CD4-positive, alpha-beta T cell (primary cell): ENCODE results near the gene MTUS2. TPM values are rescaled to one million over a fixed set of nuclear protein-coding genes. Genes with fewer than 3 reads are reported as not detected.

Source experiments
- ATAC-seq: fragments of 200-7000 bp; cut with Tn5 transposase; one replicate; pipeline ENCODE4 v1.10.0; 2022; ENCODE audit warnings: mild to moderate bottlenecking; ENCODE audit not compliant: poor library complexity
- CTCF ChIA-PET: fragments of 350-600 bp; sonication (Branson Sonifier 250); formaldehyde crosslinking; loops from one replicate; lab custom pipeline; 2021; ENCODE audit warnings: antibody characterized with exemption, inconsistent platforms; lab: Charles Lee
- POLR2A ChIA-PET: fragments of 350-600 bp; sonication (Branson Sonifier 250); formaldehyde crosslinking; loops from one replicate; lab custom pipeline; 2021; ENCODE audit warnings: antibody characterized with exemption, inconsistent platforms; lab: Charles Lee
- DNase-seq, 14 experiments: peaks; one replicate each; pipeline ENCODE4 v3.0.0-alpha.2; 2013 to 2020; ENCODE audit warnings: mixed read lengths in 2 of 14
- H3K27ac ChIP-seq, 2 donors: one replicate each; pipeline versions ENCODE4 v1.5.1 to v1.7.0; 2013; ENCODE audit warnings: low read length in 2 of 2, low read depth in 1 of 2, mild to moderate bottlenecking in 1 of 2
- H3K27me3 ChIP-seq, 2 experiments: 1 replicate in 1 of 2; 2 replicates in 1 of 2; pipeline versions ENCODE4 v1.6.1 to v1.7.0; 2013; ENCODE audit warnings: low read length in 2 of 2, control low read depth in 1 of 2, mild to moderate bottlenecking in 1 of 2, moderate library complexity in 1 of 2; ENCODE audit not compliant: insufficient read depth in 2 of 2, control insufficient read depth in 1 of 2
- H3K36me3 ChIP-seq: one replicate; pipeline ENCODE4 v1.6.1; 2013; ENCODE audit warnings: low read length, control low read depth; ENCODE audit not compliant: insufficient read depth
- H3K4me1 ChIP-seq: one replicate; pipeline ENCODE4 v1.6.1; 2013; ENCODE audit warnings: low read length, control low read depth; ENCODE audit not compliant: insufficient read depth
- H3K4me3 ChIP-seq: one replicate; pipeline ENCODE4 v1.5.1; 2013; ENCODE audit warnings: mild to moderate bottlenecking, low read length, moderate library complexity
- H3K9me3 ChIP-seq, 2 experiments: 1 replicate in 1 of 2; 2 replicates in 1 of 2; pipeline versions ENCODE4 v1.6.1 to v1.7.0; 2013; ENCODE audit warnings: low read length in 2 of 2, mild to moderate bottlenecking in 2 of 2, control low read depth in 1 of 2, moderate library complexity in 1 of 2; ENCODE audit not compliant: control insufficient read depth in 1 of 2, insufficient read depth in 1 of 2
- H3K27ac Mint-ChIP-seq: one replicate; pipeline ENCODE4 v1.8.0; 2020; ENCODE audit warnings: mixed read lengths
- H3K27me3 Mint-ChIP-seq: one replicate; pipeline ENCODE4 v1.8.0; 2021; ENCODE audit warnings: mixed read lengths
- H3K36me3 Mint-ChIP-seq: one replicate; pipeline ENCODE4 v1.8.0; 2021; ENCODE audit warnings: low read depth, mixed read lengths
- H3K4me1 Mint-ChIP-seq: one replicate; pipeline ENCODE4 v1.8.0; 2021; ENCODE audit warnings: low read depth, mixed read lengths
- H3K4me3 Mint-ChIP-seq: one replicate; pipeline ENCODE4 v1.8.0; 2020; ENCODE audit warnings: mild to moderate bottlenecking, mixed read lengths
- H3K9me3 Mint-ChIP-seq: one replicate; pipeline ENCODE4 v1.8.0; 2020; ENCODE audit warnings: mixed read lengths
- CTCF ChIP-seq: fragments of 200-600 bp; IDR thresholded peaks from one replicate; pipeline ENCODE4 v1.8.0; 2022; ENCODE audit warnings: antibody characterized with exemption, mild to moderate bottlenecking
- intact Hi-C, 2 experiments: fragments of 100-400 bp; cut with DNase I in 1 of 2; cut with micrococcal nuclease in 1 of 2; formaldehyde crosslinking; loops; one replicate each; pipeline versions ENCODE4 v1.15.1 to v1.9.0; 2023 to 2025; cut with DNase I, micrococcal nuclease
- total RNA-seq, 174 experiments: library from RNA in 2 of 174; stranded (reverse) in 2 of 174; gene quantifications; one replicate each; pipeline ENCODE4 v1.2.3 and lab custom pipeline; 2021 to 2026

MTUS2 gene
- total RNA-seq, 2 experiments from 2014 or later: 0.38 to 0.81 TPM

- no peak overlapping the region for H3K27ac Mint-ChIP-seq
- no peak overlapping the region for H3K4me3 Mint-ChIP-seq
- H3K4me1 ChIP-seq: no peaks in the 10 kb centered on the region
- H3K4me1 Mint-ChIP-seq: no peaks in the 10 kb centered on the region
- H3K4me3 ChIP-seq: no peak overlapping the region
- no peaks in the 10 kb centered on the region for H3K36me3 Mint-ChIP-seq
- intact Hi-C loops: no loop called here
- no peaks in the 10 kb centered on the region for H3K9me3 Mint-ChIP-seq
- H3K9me3 ChIP-seq: no peaks in the 10 kb centered on the region
- no peak overlapping the region for H3K27ac ChIP-seq
- ATAC-seq (no peak), DNase-seq (no peak)
- POLR2A ChIA-PET: no interaction called here
- TF ChIP-seq CTCF: no peak
- no peaks in the 10 kb centered on the region for H3K27me3 ChIP-seq
- CTCF ChIA-PET: no interaction called here
- H3K36me3 ChIP-seq: no peaks in the 10 kb centered on the region
- peaks cover 24% of the 10 kb centered on the region for H3K27me3 Mint-ChIP-seq
Measured at GRCh38 chr13:29487466-29488454, 667.6 kb downstream of the MTUS2 start.

GRCh38 chr13:29489650-29490560, 669.8 kb downstream of the MTUS2 start:
- DNase-seq (no peak), ATAC-seq (no peak)
- Mint-ChIP-seq H3K27ac (no peak overlapping the region), H3K9me3 (no peaks in the 10 kb centered on the region), H3K4me1 (no peaks in the 10 kb centered on the region), H3K27me3 (peaks cover 36% of the 10 kb centered on the region), H3K36me3 (no peaks in the 10 kb centered on the region), H3K4me3 (no peak overlapping the region)
- intact Hi-C loops: no loop called here
- Histone ChIP-seq H3K4me3 (no peak overlapping the region), H3K27ac (no peak overlapping the region), H3K9me3 (no peaks in the 10 kb centered on the region), H3K36me3 (no peaks in the 10 kb centered on the region), H3K27me3 (no peaks in the 10 kb centered on the region), H3K4me1 (no peaks in the 10 kb centered on the region)
- ChIA-PET POLR2A (no interaction called here), CTCF (interaction anchor here (1.2 kb wide), 1 partner anchor 18 kb away, joined by 5 read pairs; no protein-coding TSS in a partner anchor)
- TF ChIP-seq CTCF: no peak

GRCh38 chr13:29490561-29490885, 670.4 kb downstream of the MTUS2 start:
- ChIA-PET CTCF (interaction anchor here (1.2 kb wide), 1 partner anchor 18 kb away, joined by 5 read pairs; no protein-coding TSS in a partner anchor), POLR2A (no interaction called here)
- DNase-seq (no peak), ATAC-seq (no peak)
- no peak overlapping the region for H3K4me3 ChIP-seq
- H3K36me3 ChIP-seq: no peaks in the 10 kb centered on the region
- Mint-ChIP-seq H3K27me3 (peaks cover 37% of the 10 kb centered on the region), H3K4me1 (no peaks in the 10 kb centered on the region), H3K27ac (no peak overlapping the region), H3K36me3 (no peaks in the 10 kb centered on the region), H3K4me3 (no peak overlapping the region), H3K9me3 (no peaks in the 10 kb centered on the region)
- TF ChIP-seq CTCF: no peak
- no peaks in the 10 kb centered on the region for H3K9me3 ChIP-seq
- H3K27ac ChIP-seq: no peak overlapping the region
- no peaks in the 10 kb centered on the region for H3K4me1 ChIP-seq
- intact Hi-C loops: no loop called here
- no peaks in the 10 kb centered on the region for H3K27me3 ChIP-seq
